NOMO-1 (cell line): ENCODE data around the gene RGP1.

Source experiments
- DNase-seq, 2 experiments: peaks; one replicate each; lab custom pipeline; 2025; ENCODE audit not compliant: unreplicated experiment in 2 of 2; lab: John Stamatoyannopoulos, UW

Gene RGP1

DNA sequence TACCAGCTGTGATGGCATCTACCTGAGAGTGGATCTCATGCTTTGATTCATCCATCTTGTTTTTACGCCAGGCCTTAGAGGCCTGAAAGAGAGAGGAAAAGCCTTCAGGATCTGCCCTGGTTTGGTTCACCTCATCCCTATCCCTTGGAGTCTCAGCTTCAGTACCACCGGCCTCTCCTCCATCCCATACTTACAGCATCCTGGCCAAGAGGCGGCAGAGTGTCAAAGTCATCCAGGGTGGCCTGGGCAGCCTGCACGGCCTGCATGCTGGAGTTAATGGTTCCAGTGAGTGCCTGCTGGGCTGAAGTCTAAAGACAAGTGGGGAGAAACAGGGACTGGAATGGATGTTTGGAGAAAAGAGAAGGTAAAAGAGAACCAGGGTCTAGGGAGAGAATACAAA lies 29.5 kb upstream of the RGP1 start:
- DNase-seq = no peak

DNA sequence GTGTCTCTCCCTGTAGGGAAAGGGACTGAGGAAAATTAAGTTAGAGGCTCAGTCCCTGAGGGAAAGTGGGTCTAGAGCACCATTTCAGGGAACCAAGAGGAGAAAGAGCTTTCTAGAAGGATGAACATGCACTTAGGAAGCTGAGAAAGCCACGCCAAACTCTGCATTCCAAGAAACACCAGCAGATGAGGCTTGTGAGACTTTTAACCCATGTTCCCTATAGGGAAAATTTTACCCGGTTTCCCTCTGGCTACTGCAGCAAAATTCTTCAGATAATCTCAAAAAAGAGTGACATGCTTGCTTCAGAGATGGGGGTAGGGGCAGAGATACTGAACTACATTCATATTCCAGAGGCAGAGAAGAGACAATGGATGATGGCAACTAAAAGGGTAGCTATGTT lies 25.7 kb upstream of the RGP1 start:
- DNase-seq = no peak

- DNase-seq = no peak
These were observed 25.2 kb upstream of the RGP1 start for GRCh38 chr9:35723908-35724307.

DNA sequence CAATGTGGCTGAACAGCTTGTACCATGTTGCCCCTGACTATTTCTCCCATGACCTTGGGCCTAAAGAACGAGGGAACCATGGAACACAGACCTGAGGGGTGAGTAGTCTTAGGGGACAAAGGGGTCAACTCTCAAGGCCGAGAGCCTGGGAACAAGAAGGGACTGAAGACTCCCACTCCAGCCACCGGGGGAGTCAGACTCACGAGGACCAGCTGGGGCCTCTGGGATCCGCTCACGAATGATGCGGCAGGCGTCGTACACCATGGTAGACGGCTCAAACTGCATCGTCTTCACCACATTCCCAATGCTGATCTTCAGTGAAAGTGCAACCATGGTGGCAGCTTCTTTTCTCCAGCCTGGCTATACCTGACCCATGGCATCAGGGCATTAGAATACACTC lies 23.7 kb upstream of the RGP1 start:
- DNase-seq = no peak

GRCh38 chr9:35726931-35727330 lies 22.2 kb upstream of the RGP1 start:
- peak; percentile 29 to 37 for DNase-seq

DNA sequence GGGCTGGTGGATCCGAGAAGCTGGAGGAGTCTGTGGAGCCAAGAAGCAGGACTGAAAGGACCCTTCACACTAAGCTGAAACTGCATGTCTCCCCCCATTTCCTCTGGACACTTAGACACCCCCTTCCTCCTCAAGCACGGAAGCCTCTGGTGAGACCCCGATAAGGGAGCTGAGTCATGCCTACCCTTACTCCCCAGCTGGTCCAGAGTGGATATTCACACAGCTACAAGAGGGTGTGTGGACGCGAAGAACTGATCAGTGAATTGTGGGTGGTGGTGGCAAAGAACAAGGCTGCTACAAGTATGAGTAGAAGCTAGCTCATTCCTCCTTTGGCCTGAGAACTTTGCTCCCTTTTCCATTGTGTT lies 21.4 kb upstream of the RGP1 start:
- DNase-seq = no peak

GRCh38 chr9:35728041-35728971 lies 20.8 kb upstream of the RGP1 start:
- DNase-seq = peak; percentile 74 to 85

DNA sequence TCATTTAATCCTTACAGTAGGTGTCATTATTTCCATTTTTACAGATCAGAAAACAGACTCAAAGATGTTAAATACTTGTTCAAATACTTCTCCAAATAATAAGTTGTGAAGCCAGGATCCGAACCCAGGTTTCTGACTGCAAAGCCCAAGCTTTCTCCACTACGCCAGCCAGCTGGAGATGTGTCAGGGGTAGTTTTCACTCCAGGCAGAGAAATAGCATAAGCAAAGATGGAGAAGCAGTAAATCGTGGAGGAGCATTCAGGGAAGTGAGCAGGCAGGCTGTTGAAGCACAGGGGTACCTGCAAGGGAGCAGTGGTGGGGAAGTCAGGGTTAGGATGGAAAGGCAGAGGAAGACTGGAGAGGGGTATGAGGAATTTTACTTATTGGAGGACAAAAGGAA lies 20.0 kb upstream of the RGP1 start:
- peak in 1 of 2 experiments; percentile 12 for DNase-seq

GRCh38 chr9:35729700-35730485 lies 19.2 kb upstream of the RGP1 start:
- peak; percentile 63 to 72 for DNase-seq

DNA sequence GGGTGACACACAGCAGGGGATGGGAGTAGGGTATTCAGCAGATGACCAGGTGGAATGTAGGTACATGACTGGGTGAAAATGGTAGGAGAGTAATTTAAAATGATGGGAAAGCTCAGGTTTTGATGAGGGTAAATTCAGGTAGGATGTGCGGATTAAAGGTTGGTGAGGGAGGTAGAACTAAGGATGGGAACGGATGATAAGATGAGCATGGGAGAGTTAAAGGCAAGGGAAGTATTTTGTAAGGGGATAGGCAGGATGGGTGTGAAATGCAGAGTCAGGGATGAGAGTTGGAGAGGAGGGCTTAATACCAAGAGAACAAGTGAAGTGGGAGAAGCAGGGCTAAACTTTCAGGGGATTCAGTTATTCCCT lies 18.6 kb upstream of the RGP1 start:
- no peak for DNase-seq

- DNase-seq = peak; percentile 38 to 56
These were observed 17.5 kb upstream of the RGP1 start for GRCh38 chr9:35731415-35732184.

- peak; percentile 100 for DNase-seq
These were observed 16.8 kb upstream of the RGP1 start, which contains the start of the genes CREB3 and TLN1 for GRCh38 chr9:35732185-35732799. CREB3 (plus strand) TSS chr9:35732666; CDS start chr9:35732773, 107 bp downstream. TLN1 (minus strand) TSS chr9:35732195; CDS start chr9:35725694, 6,501 bp downstream.

GRCh38 chr9:35732800-35733541 lies 16.1 kb upstream of the RGP1 start:
- peak; percentile 47 to 65 for DNase-seq

GRCh38 chr9:35734096-35734495 lies 15.0 kb upstream of the RGP1 start:
- no peak for DNase-seq

DNA sequence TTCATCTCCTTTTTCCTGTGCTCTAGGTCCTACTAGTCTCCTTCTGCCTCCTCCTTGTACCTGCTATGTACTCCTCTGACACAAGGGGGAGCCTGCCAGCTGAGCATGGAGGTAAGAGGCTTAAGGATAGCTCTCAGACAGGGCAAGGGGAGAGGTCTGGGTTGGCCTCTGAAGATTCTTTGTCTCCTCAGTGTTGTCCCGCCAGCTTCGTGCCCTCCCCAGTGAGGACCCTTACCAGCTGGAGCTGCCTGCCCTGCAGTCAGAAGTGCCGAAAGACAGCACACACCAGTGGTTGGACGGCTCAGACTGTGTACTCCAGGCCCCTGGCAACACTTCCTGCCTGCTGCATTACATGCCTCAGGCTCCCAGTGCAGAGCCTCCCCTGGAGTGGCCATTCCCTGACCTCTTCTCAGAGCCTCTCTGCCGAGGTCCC lies 12.9 kb upstream of the RGP1 start:
- DNase-seq = peak; percentile 12 to 62

DNA sequence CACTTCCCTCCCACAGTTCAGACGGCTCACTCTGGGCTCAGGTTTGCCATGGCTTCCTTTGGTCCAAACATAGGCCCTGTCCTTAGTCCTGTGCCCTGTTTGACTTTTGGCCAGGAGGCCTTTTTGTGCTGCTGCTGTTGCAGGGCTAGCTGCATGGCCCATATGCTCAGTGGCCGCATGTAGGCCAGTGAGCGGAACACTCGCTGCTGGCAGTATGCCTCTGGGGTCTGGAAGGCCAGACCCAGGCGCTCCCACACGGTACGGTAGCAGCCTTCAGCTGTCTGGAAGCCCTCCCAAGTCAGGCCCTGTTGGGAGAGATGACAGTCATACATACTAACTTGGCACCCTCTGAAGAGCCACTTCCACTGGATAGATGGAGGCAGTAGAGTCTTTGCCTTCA lies 11.9 kb upstream of the RGP1 start:
- no peak for DNase-seq

- no peak for DNase-seq
These were observed 10.9 kb upstream of the RGP1 start for GRCh38 chr9:35738186-35738585.

- no peak for DNase-seq
These were observed 10.2 kb upstream of the RGP1 start for GRCh38 chr9:35738924-35739323.

- DNase-seq = no peak
These were observed 8.8 kb upstream of the RGP1 start for GRCh38 chr9:35740243-35740642.

- DNase-seq = no peak
These were observed 7.3 kb upstream of the RGP1 start for GRCh38 chr9:35741740-35742139.
